HepG2 (cell line): ENCODE results near the gene KANK3. TPM values are rescaled to one million over a fixed set of nuclear protein-coding genes. Genes with fewer than 3 reads are reported as not detected.
A peak's percentile ranks its signal among the peaks of the same experiment; 100 is the strongest.

Experiments
- CCAR2 ChIP-seq: fragments of 200-400 bp; formaldehyde crosslinking; optimal IDR thresholded peaks from 2 replicates; pipeline ENCODE3; 2018; ENCODE audit warnings: low read depth, mild to moderate bottlenecking, low read length, moderate library complexity
- CENPX ChIP-seq: sonication (generic); formaldehyde crosslinking; IDR thresholded peaks from 2 replicates; pipeline ENCODE4 v1.9.0; 2021; ENCODE audit warnings: mild to moderate bottlenecking, missing genetic modification reagents, moderate library complexity
- GATA4 ChIP-seq: sonication (generic); IDR thresholded peaks from 2 replicates; pipeline ENCODE4 v1.6.1; 2016; ENCODE audit warnings: antibody characterized with exemption, low read depth, borderline replicate concordance
- KAT7 ChIP-seq: IDR thresholded peaks from 2 replicates; pipeline ENCODE4 v1.6.1; 2018; ENCODE audit warnings: borderline replicate concordance, missing compliant biosample characterization
- MED1 ChIP-seq: sonication (generic); formaldehyde crosslinking; IDR thresholded peaks from 2 replicates; pipeline ENCODE4 v1.4.0; 2020; ENCODE audit warnings: missing genetic modification reagents
- NCOA5 ChIP-seq: sonication (generic); formaldehyde crosslinking; IDR thresholded peaks from 2 replicates; pipeline ENCODE4 v1.4.0; 2020; ENCODE audit warnings: missing genetic modification reagents
- PAWR ChIP-seq: sonication (generic); formaldehyde crosslinking; IDR thresholded peaks from 2 replicates; pipeline ENCODE4 v1.4.0; 2020; ENCODE audit warnings: missing genetic modification reagents, mild to moderate bottlenecking, borderline replicate concordance
- SNAI1 ChIP-seq: sonication (generic); formaldehyde crosslinking; IDR thresholded peaks from 2 replicates; pipeline ENCODE4 v1.5.0; 2020; ENCODE audit warnings: mild to moderate bottlenecking, missing genetic modification reagents, borderline replicate concordance
- TEAD3 ChIP-seq: optimal IDR thresholded peaks from 2 replicates; pipeline ENCODE3; 2016; ENCODE audit warnings: borderline replicate concordance
- ZBTB7B ChIP-seq: sonication (generic); formaldehyde crosslinking; IDR thresholded peaks from 2 replicates; pipeline ENCODE4 v1.4.0; 2020; ENCODE audit warnings: missing genetic modification reagents
- ZFP90 ChIP-seq: sonication (generic); formaldehyde crosslinking; IDR thresholded peaks from 2 replicates; pipeline ENCODE4 v1.8.0; 2022; ENCODE audit warnings: missing genetic modification reagents, mild to moderate bottlenecking, inconsistent platforms, borderline replicate concordance
- ZNF567 ChIP-seq: sonication (generic); formaldehyde crosslinking; IDR thresholded peaks from 2 replicates; pipeline ENCODE4 v1.8.1; 2023; ENCODE audit warnings: mild to moderate bottlenecking, missing genetic modification reagents, borderline replicate concordance
- ZNF749 ChIP-seq: sonication (generic); formaldehyde crosslinking; IDR thresholded peaks from 2 replicates; pipeline ENCODE4 v1.8.0; 2022; ENCODE audit warnings: mild to moderate bottlenecking, missing genetic modification reagents, moderate library complexity, borderline replicate concordance
- ZSCAN30 ChIP-seq: sonication (generic); formaldehyde crosslinking; IDR thresholded peaks from 2 replicates; pipeline ENCODE4 v1.5.0; 2020; ENCODE audit warnings: mild to moderate bottlenecking, missing genetic modification reagents
- polyA plus RNA-seq, 8 experiments: library from polyadenylated mRNA; depleted of rRNA in 3 of 8; stranded (reverse) in 7 of 8; unstranded in 1 of 8; fragments of >200 nt; fragmentation: Illumina TruSeq in 4 of 8; extraction: Trizol in 4 of 8; gene quantifications; 2 replicates each; pipeline versions ENCODE4 v1.2.1 to v1.2.3, GENCODE V29; 2011 to 2016; ENCODE audit warnings: low read depth in 4 of 8, missing spikeins in 1 of 8, mixed read lengths in 1 of 8; ENCODE audit not compliant: insufficient read depth in 1 of 8
- total RNA-seq, 5 experiments: library from RNA; depleted of rRNA; stranded (reverse); fragments of >200 nt; fragmentation: Illumina TruSeq; extraction: Trizol; gene quantifications; 2 replicates each; pipeline ENCODE4 v1.2.3, GENCODE V29; 2016; ENCODE audit warnings: low read depth in 1 of 5
- TF ChIP-seq, protein P1 (sequence below): sonication (generic); formaldehyde crosslinking; IDR thresholded peaks from 2 replicates; pipeline ENCODE4 v1.5.0; 2020; ENCODE audit warnings: mild to moderate bottlenecking, missing genetic modification reagents, borderline replicate concordance

The KANK3 gene
- total and polyA plus RNA-seq, 2 of the 13 experiments (the other 11 are each of a cell fraction or from before 2014, with no cell fraction given), result 0.15 to 0.20 TPM

DNA sequence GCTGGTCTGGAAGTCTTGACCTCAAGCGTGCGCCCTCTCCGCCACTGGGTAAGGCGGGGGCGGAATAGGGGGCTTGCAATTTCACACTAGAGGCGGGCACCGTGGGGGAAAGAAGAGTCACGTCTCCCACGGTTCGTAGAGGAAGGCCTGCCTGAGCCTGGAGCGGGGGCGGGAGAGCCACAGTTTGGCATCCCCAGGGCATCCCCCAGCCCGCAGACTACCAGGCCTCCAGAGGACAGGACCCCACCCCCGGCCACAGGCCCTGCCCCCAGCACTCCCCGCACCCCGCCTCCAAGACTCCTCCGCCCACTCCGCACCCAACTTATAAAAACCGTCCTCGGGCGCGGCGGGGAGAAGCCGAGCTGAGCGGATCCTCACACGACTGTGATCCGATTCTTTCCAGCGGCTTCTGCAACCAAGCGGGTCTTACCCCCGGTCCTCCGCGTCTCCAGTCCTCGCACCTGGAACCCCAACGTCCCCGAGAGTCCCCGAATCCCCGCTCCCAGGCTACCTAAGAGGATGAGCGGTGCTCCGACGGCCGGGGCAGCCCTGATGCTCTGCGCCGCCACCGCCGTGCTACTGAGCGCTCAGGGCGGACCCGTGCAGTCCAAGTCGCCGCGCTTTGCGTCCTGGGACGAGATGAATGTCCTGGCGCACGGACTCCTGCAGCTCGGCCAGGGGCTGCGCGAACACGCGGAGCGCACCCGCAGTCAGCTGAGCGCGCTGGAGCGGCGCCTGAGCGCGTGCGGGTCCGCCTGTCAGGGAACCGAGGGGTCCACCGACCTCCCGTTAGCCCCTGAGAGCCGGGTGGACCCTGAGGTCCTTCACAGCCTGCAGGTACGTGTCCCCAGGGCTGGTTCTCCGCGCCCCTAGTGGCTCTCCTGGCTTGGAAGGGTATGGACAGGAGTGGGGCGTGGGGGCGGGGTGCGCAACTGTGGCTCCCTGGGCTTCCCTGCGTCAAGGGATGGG lies 21.0 kb upstream of the KANK3 start, which contains the start of gene ANGPTL4 (continued):
- TF ChIP-seq, protein P1, sequence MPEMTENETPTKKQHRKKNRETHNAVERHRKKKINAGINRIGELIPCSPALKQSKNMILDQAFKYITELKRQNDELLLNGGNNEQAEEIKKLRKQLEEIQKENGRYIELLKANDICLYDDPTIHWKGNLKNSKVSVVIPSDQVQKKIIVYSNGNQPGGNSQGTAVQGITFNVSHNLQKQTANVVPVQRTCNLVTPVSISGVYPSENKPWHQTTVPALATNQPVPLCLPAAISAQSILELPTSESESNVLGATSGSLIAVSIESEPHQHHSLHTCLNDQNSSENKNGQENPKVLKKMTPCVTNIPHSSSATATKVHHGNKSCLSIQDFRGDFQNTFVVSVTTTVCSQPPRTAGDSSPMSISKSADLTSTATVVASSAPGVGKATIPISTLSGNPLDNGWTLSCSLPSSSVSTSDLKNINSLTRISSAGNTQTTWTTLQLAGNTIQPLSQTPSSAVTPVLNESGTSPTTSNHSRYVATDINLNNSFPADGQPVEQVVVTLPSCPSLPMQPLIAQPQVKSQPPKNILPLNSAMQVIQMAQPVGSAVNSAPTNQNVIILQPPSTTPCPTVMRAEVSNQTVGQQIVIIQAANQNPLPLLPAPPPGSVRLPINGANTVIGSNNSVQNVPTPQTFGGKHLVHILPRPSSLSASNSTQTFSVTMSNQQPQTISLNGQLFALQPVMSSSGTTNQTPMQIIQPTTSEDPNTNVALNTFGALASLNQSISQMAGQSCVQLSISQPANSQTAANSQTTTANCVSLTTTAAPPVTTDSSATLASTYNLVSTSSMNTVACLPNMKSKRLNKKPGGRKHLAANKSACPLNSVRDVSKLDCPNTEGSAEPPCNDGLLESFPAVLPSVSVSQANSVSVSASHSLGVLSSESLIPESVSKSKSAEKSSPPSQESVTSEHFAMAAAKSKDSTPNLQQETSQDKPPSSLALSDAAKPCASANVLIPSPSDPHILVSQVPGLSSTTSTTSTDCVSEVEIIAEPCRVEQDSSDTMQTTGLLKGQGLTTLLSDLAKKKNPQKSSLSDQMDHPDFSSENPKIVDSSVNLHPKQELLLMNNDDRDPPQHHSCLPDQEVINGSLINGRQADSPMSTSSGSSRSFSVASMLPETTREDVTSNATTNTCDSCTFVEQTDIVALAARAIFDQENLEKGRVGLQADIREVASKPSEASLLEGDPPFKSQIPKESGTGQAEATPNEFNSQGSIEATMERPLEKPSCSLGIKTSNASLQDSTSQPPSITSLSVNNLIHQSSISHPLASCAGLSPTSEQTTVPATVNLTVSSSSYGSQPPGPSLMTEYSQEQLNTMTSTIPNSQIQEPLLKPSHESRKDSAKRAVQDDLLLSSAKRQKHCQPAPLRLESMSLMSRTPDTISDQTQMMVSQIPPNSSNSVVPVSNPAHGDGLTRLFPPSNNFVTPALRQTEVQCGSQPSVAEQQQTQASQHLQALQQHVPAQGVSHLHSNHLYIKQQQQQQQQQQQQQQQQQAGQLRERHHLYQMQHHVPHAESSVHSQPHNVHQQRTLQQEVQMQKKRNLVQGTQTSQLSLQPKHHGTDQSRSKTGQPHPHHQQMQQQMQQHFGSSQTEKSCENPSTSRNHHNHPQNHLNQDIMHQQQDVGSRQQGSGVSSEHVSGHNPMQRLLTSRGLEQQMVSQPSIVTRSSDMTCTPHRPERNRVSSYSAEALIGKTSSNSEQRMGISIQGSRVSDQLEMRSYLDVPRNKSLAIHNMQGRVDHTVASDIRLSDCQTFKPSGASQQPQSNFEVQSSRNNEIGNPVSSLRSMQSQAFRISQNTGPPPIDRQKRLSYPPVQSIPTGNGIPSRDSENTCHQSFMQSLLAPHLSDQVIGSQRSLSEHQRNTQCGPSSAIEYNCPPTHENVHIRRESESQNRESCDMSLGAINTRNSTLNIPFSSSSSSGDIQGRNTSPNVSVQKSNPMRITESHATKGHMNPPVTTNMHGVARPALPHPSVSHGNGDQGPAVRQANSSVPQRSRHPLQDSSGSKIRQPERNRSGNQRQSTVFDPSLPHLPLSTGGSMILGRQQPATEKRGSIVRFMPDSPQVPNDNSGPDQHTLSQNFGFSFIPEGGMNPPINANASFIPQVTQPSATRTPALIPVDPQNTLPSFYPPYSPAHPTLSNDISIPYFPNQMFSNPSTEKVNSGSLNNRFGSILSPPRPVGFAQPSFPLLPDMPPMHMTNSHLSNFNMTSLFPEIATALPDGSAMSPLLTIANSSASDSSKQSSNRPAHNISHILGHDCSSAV, result no peak
- TF ChIP-seq SNAI1 (no peak), ZFP90 (CRISPR knock-in tag) (peak; percentile 37; the same call in 1 of the 2 replicates), ZBTB7B (CRISPR knock-in tag) (peak; percentile 68; the same call in 1 of the 2 replicates), NCOA5 (CRISPR knock-in tag) (no peak), TEAD3 (no peak), GATA4 (peak; percentile 32; the same call in 1 of the 2 replicates), CENPX (no peak), CCAR2 (no peak), MED1 (CRISPR knock-in tag) (peak; percentile 35; the same call in 1 of the 2 replicates), ZNF567 (CRISPR knock-in tag) (no peak), ZNF749 (no peak), KAT7 (CRISPR knock-in tag) (no peak), ZSCAN30 (CRISPR knock-in tag) (no peak), PAWR (CRISPR knock-in tag) (0 out of 2 replicates have a peak, but pooled peaks have one; percentile 40)
